Erythroblast (primary cell): ENCODE data around the gene OPTC.

Source experiments
- GATA1 ChIP-seq: IDR thresholded peaks from 2 replicates; pipeline ENCODE4 v1.6.1; 2011; ENCODE audit warnings: low read depth, mild to moderate bottlenecking, control low read depth, low read length, moderate library complexity
- POLR2A ChIP-seq: IDR thresholded peaks from 2 replicates; pipeline ENCODE4 v1.6.1; 2011; ENCODE audit warnings: mild to moderate bottlenecking, low read length

DNA sequence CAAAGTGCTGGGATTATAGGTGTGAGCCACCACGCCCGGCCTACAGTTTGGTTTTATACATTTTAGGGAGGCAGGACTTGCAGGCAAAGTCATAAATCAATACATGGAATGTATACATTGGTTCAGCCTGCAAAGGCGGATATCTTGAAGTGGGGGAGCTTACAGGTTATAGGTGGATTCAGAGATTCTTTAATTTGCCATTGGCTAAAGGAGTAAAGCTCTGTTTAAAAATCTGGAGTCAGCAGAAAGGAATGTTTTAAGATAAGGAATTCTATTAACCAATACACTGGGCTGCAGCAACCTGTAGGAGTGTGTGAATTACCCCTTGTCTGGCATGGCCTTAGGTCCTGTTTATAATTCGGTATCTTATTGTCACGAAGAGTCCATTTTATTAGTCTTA, 57.6 kb downstream of the OPTC start:
- TF ChIP-seq POLR2A: no peak
- no peak for TF ChIP-seq GATA1
